ENCODE data around the gene TMEM181. TPM values are rescaled to one million over a fixed set of nuclear protein-coding genes. Genes with fewer than 3 reads are reported as not detected.
"Not testable (repeated sequence)": the region's sequence is repeated elsewhere in the genome, so short reads cannot be mapped to it uniquely, and the experiment has no call there.

Gene TMEM181
- polyA plus RNA-seq, 2 of the 4 experiments (the other 2 are of a cell fraction), result 11.6 to 21.1 TPM

GRCh38 chr6:158655569-158656450 is 95.9 kb downstream of the TMEM181 start:
- FAIRE-seq (no peak), DNase-seq (ENCODE audit: low read depth in 1 of 2, low spot score in 1 of 2) (no peak), ATAC-seq (peak; percentile 39 to 51; a peak in 3 of 6 replicates)
- ChIA-PET POLR2A (no interaction called here), CTCF (no interaction called here)
- Histone ChIP-seq H3K27ac (peak overlapping the region in 1 of 2 experiments; percentile 19; a peak in 1 of 6 replicates), H3K4me1 (peaks cover 26% of the 10 kb centered on the region), H3K4me2 (0 out of 3 replicates have a peak overlapping the region, but pooled peaks have one; percentile 2), H3K9me3 (no peaks in the 10 kb centered on the region), H3K4me3 (no peak overlapping the region)
- WGBS (ENCODE audit: missing lambda C conversion rate), result 84% methylated on average over 20 of the region's 22 CpGs
- TF ChIP-seq CEBPB (IDR thresholded peaks at IDR 0.05) (0 out of 4 replicates have a peak, but pooled peaks of 1 of the 2 experiments have one; percentile 2), BHLHE40 (IDR thresholded peaks at IDR 0.05; ENCODE audit: low read depth, low read length) (no peak)

- H3K4me2 ChIP-seq, result peak overlapping the region; percentile 51
- H3K27ac ChIP-seq, H3K9me3 ChIP-seq, POLR2A ChIA-PET, H3K4me3 ChIP-seq, FAIRE-seq, ATAC-seq: not testable (repeated sequence)
- peaks cover 26% of the 10 kb centered on the region for H3K4me1 ChIP-seq
- DNase-seq (ENCODE audit: low read depth in 1 of 2, low spot score in 1 of 2), result peak in 1 of 2 experiments; percentile 14
- 17% methylated on average over 9 of the region's 9 CpGs for WGBS (ENCODE audit: missing lambda C conversion rate)
- CTCF ChIA-PET, result interaction anchor here (0.7 kb wide), 1 partner anchor 34 kb away, joined by 3 read pairs; no protein-coding TSS in a partner anchor
Observed at GRCh38 chr6:158656986-158657385, 97.1 kb downstream of the TMEM181 start.

- peak; percentile 74 to 86 for ATAC-seq
- DNase-seq (ENCODE audit: low read depth in 1 of 2, low spot score in 1 of 2), result peak; percentile 32 to 54
- FAIRE-seq, result no peak
- Histone ChIP-seq H3K4me3 (no peak overlapping the region), H3K27ac (no peak overlapping the region), H3K9me3 (no peaks in the 10 kb centered on the region), H3K4me2 (0 out of 3 replicates have a peak overlapping the region, but pooled peaks have one; percentile 3), H3K4me1 (peaks cover 16% of the 10 kb centered on the region)
- POLR2A ChIA-PET, result no interaction called here
- TF ChIP-seq ZFP36 (IDR thresholded peaks at IDR 0.05; ENCODE audit: borderline replicate concordance, partially characterized antibody), result no peak
- TF ChIP-seq SMC3 (IDR thresholded peaks at IDR 0.05), result peak; percentile 54
- TF ChIP-seq POLR2AphosphoS2 (conservative IDR thresholded peaks at IDR 0.05; ENCODE audit: low read length), result no peak
- peak; percentile 45 to 55; a peak in 4 of 5 replicates for TF ChIP-seq RAD21 (conservative IDR thresholded peaks at IDR 0.05 in 1 of 2, IDR thresholded peaks at IDR 0.05 in 1 of 2)
- no peak for TF ChIP-seq MAFK (IDR thresholded peaks at IDR 0.05; ENCODE audit: partially characterized antibody)
- TF ChIP-seq CTCF (IDR thresholded peaks at IDR 0.05), result peak; percentile 54
- CTCF ChIA-PET, result interaction anchor here (1.0 to 3.0 kb wide), 7 partner anchors 9 to 447 kb away, joined by 3 to 8 read pairs (median 5); partner anchors contain the start of gene SYTL3
- 30% methylated on average over 10 of the region's 10 CpGs for WGBS (ENCODE audit: missing lambda C conversion rate)
Observed at GRCh38 chr6:158660333-158660754, 100.5 kb downstream of the TMEM181 start.

GRCh38 chr6:158661156-158661685 is 101.3 kb downstream of the TMEM181 start:
- POLR2A ChIA-PET, result no interaction called here
- ATAC-seq, result 0 out of 6 replicates have a peak, but pooled peaks of 1 of the 2 experiments have one; percentile 23
- no peak for TF ChIP-seq MYC (IDR thresholded peaks at IDR 0.05; ENCODE audit: borderline replicate concordance, low read length)
- TF ChIP-seq CBX8 (IDR thresholded peaks at IDR 0.05), result no peak
- TF ChIP-seq JUNB (IDR thresholded peaks at IDR 0.05), result no peak
- TF ChIP-seq EHMT2 (IDR thresholded peaks at IDR 0.05; ENCODE audit: low read depth), result no peak
- no peak for TF ChIP-seq NR3C1 (IDR thresholded peaks at IDR 0.05)
- TF ChIP-seq JUN (IDR thresholded peaks at IDR 0.05), result no peak
- no peak for TF ChIP-seq NFE2L2 (conservative IDR thresholded peaks at IDR 0.05; ENCODE audit: low read length)
- no peak for TF ChIP-seq MAFK (IDR thresholded peaks at IDR 0.05; ENCODE audit: partially characterized antibody)
- TF ChIP-seq ZC3H11A (IDR thresholded peaks at IDR 0.05), result no peak
- TF ChIP-seq MAX (IDR thresholded peaks at IDR 0.05), result no peak
- TF ChIP-seq RFX5 (IDR thresholded peaks at IDR 0.05), result no peak
- no peak for TF ChIP-seq KDM1A (IDR thresholded peaks at IDR 0.05; ENCODE audit: low read depth)
- TF ChIP-seq FOSB (CRISPR knock-in tag; IDR thresholded peaks at IDR 0.05), result no peak
- TF ChIP-seq HDAC2 (IDR thresholded peaks at IDR 0.05), result no peak
- TF ChIP-seq CEBPB (IDR thresholded peaks at IDR 0.05), result no peak
- no peak for TF ChIP-seq KDM5A (IDR thresholded peaks at IDR 0.05)

More at GRCh38 chr6:158661156-158661685, 101.3 kb downstream of the TMEM181 start:
- no peak overlapping the region for H3K4me2 ChIP-seq
- FAIRE-seq, result no peak
- no peak for DNase-seq (ENCODE audit: low read depth in 1 of 2, low spot score in 1 of 2)
- WGBS (ENCODE audit: missing lambda C conversion rate), result 89% methylated on average over 3 of the region's 3 CpGs
- H3K4me1 ChIP-seq, result peaks cover 11% of the 10 kb centered on the region
- H3K27ac ChIP-seq, result no peak overlapping the region
- CTCF ChIA-PET, result interaction anchor here (0.9 kb wide), 1 partner anchor 30 kb away, joined by 3 read pairs; no protein-coding TSS in a partner anchor
- H3K9me3 ChIP-seq, result no peaks in the 10 kb centered on the region
- no peak overlapping the region for H3K4me3 ChIP-seq
